ENCODE data around the gene B4GALNT4.

- TF ChIP-seq CTCF (IDR thresholded peaks at IDR 0.05 in 4 of 5, conservative IDR thresholded peaks at IDR 0.05 in 1 of 5) = no peak
- no peak for TF ChIP-seq POLR2A (IDR thresholded peaks at IDR 0.05)
Measured at GRCh38 chr11:335779-336658, 33.3 kb upstream of the B4GALNT4 start.

All from gastrocnemius medialis (tissue), 4 donors.